GM23338 (cell line): Measurements from ENCODE around the gene RPEL1.

ENCODE experiments used
- CREB1 ChIP-seq: fragments of 250-450 bp; sonication (Bioruptor Pico); IDR thresholded peaks from 2 replicates; pipeline ENCODE4 v1.5.0; 2020; ENCODE audit warnings: low read depth, mild to moderate bottlenecking, moderate library complexity
- CTCF ChIP-seq, 2 experiments: fragments of 200-600 bp in 1 of 2; sonication (generic) in 1 of 2; conservative IDR thresholded peaks; 2 replicates each; pipeline versions ENCODE4 v1.5.1 to v1.6.1; 2016 to 2017; ENCODE audit warnings: antibody characterized with exemption in 2 of 2, low read depth in 2 of 2, mild to moderate bottlenecking in 2 of 2, moderate library complexity in 1 of 2
- EZH2 ChIP-seq: fragments of 200-600 bp; sonication (generic); IDR thresholded peaks from one replicate; pipeline ENCODE4 v1.8.0; 2017; ENCODE audit warnings: antibody characterized with exemption, mild to moderate bottlenecking, low read depth; ENCODE audit not compliant: unreplicated experiment
- EZH2phosphoT487 ChIP-seq: fragments of 200-600 bp; sonication (generic); IDR thresholded peaks from one replicate; pipeline ENCODE4 v1.8.1; 2018; ENCODE audit warnings: antibody characterized with exemption; ENCODE audit not compliant: unreplicated experiment
- JUNB ChIP-seq: IDR thresholded peaks from one replicate; pipeline ENCODE4 v1.6.1; 2016; ENCODE audit warnings: antibody characterized with exemption; ENCODE audit not compliant: unreplicated experiment
- POLR2AphosphoS5 ChIP-seq: IDR thresholded peaks from 2 replicates; pipeline ENCODE4 v1.6.1; 2016; ENCODE audit warnings: antibody characterized with exemption, low read depth
- REST ChIP-seq: IDR thresholded peaks from one replicate; pipeline ENCODE4 v1.6.1; 2018; ENCODE audit warnings: antibody characterized with exemption; ENCODE audit not compliant: unreplicated experiment
- STAT1 ChIP-seq: IDR thresholded peaks from one replicate; pipeline ENCODE4 v1.6.1; 2016; ENCODE audit warnings: antibody characterized with exemption; ENCODE audit not compliant: unreplicated experiment
- ZNF114 ChIP-seq: fragments of 250-450 bp; sonication (Bioruptor Pico); IDR thresholded peaks from 2 replicates; pipeline ENCODE4 v1.5.0; 2020; ENCODE audit warnings: mild to moderate bottlenecking, moderate library complexity

- TF ChIP-seq CTCF (conservative IDR thresholded peaks at IDR 0.05; ENCODE audit: low read depth in 2 of 2) (no peak), EZH2phosphoT487 (no peak), JUNB (no peak), EZH2 (no peak), CREB1 (CRISPR knock-in tag) (no peak), REST (no peak), STAT1 (no peak), POLR2AphosphoS5 (no peak), ZNF114 (CRISPR knock-in tag) (no peak)
These were observed 48.5 kb upstream of the RPEL1 start for GRCh38 chr10:103197174-103197573.
